K562 (cell line): Measurements from ENCODE around the gene ARID3A. TPM values are rescaled to one million over a fixed set of nuclear protein-coding genes. Genes with fewer than 3 reads are reported as not detected.

Experiments
- BCOR ChIP-seq: fragments of 450-650 bp; IDR thresholded peaks from 2 replicates; pipeline ENCODE4 v1.6.1; 2016
- BDP1 ChIP-seq: IDR thresholded peaks from 3 replicates; pipeline ENCODE4 v1.6.1; 2011; ENCODE audit not compliant: insufficient read length, insufficient read depth
- CREB1 ChIP-seq, 2 experiments: sonication (generic) in 1 of 2; formaldehyde crosslinking in 1 of 2; IDR thresholded peaks; 2 replicates each; pipeline versions ENCODE4 v1.6.1 to v1.8.0; 2012 to 2022; ENCODE audit warnings: inconsistent platforms in 1 of 2, mild to moderate bottlenecking in 1 of 2, missing genetic modification reagents in 1 of 2, moderate library complexity in 1 of 2
- CREBBP ChIP-seq: IDR thresholded peaks from one replicate; pipeline ENCODE4 v1.6.1; 2012; ENCODE audit warnings: low read depth, mild to moderate bottlenecking, control low read depth, inconsistent platforms, low read length
- E2F6 ChIP-seq, 2 experiments: IDR thresholded peaks; 2 replicates each; pipeline ENCODE4 v1.6.1; 2011; ENCODE audit warnings: borderline replicate concordance in 1 of 2, control low read depth in 1 of 2, low read depth in 1 of 2, low read length in 1 of 2, mild to moderate bottlenecking in 1 of 2, mixed read lengths in 1 of 2, moderate library complexity in 1 of 2; ENCODE audit not compliant: insufficient read depth in 1 of 2, insufficient read length in 1 of 2, poor library complexity in 1 of 2, severe bottlenecking in 1 of 2; ENCODE audit errors: extremely low read depth in 1 of 2
- FUS ChIP-seq: fragments of 200-400 bp; formaldehyde crosslinking; optimal IDR thresholded peaks from 2 replicates; pipeline ENCODE3; 2017; ENCODE audit warnings: low read depth, low read length
- GTF2A2 ChIP-seq: IDR thresholded peaks from 2 replicates; pipeline ENCODE4 v1.6.1; 2016; ENCODE audit warnings: mild to moderate bottlenecking, missing genetic modification characterization, missing compliant biosample characterization
- MAX ChIP-seq: sonication (generic); formaldehyde crosslinking; IDR thresholded peaks from 2 replicates; pipeline ENCODE4 v1.9.0; 2022; ENCODE audit warnings: mild to moderate bottlenecking, missing genetic modification reagents
- MCM5 ChIP-seq: fragments of 450-650 bp; IDR thresholded peaks from 2 replicates; pipeline ENCODE4 v1.6.1; 2016; ENCODE audit warnings: low read depth
- NEUROD1 ChIP-seq: fragments of 150-350 bp; IDR thresholded peaks from 2 replicates; pipeline ENCODE4 v1.6.1; 2014; ENCODE audit warnings: borderline replicate concordance, low read length, low read depth; ENCODE audit not compliant: partially characterized antibody
- RHOXF2B ChIP-seq: fragments of 250-450 bp; sonication (Bioruptor Pico); conservative IDR thresholded peaks from 2 replicates; pipeline ENCODE4 v1.5.1; 2021
- TAF7 ChIP-seq: fragments of 450-650 bp; IDR thresholded peaks from 2 replicates; pipeline ENCODE4 v1.6.1; 2016; ENCODE audit warnings: missing genetic modification characterization, missing compliant biosample characterization
- TFAP4 ChIP-seq: sonication (generic); formaldehyde crosslinking; IDR thresholded peaks from 2 replicates; pipeline ENCODE4 v1.8.0; 2022; ENCODE audit warnings: missing genetic modification reagents, mild to moderate bottlenecking, moderate library complexity, borderline replicate concordance
- TFE3 ChIP-seq: fragments of 450-650 bp; formaldehyde crosslinking; IDR thresholded peaks from 2 replicates; pipeline ENCODE4 v1.4.0; 2020; ENCODE audit warnings: mild to moderate bottlenecking, mixed read lengths
- UBTF ChIP-seq, 2 experiments: IDR thresholded peaks; 2 replicates each; pipeline ENCODE4 v1.6.1; 2012; ENCODE audit warnings: improper control_type of control experiment in 2 of 2, low read depth in 2 of 2, low read length in 2 of 2, borderline replicate concordance in 1 of 2
- XRCC4 ChIP-seq: IDR thresholded peaks from one replicate; pipeline ENCODE4 v1.6.1; 2011; ENCODE audit not compliant: insufficient read depth, insufficient read length; ENCODE audit errors: extremely low read depth
- ZNF133 ChIP-seq: fragments of 250-450 bp; sonication (Bioruptor Pico); IDR thresholded peaks from 2 replicates; pipeline ENCODE4 v1.4.0; 2020; ENCODE audit warnings: mild to moderate bottlenecking
- ZNF24 ChIP-seq: fragments of 450-650 bp; IDR thresholded peaks from 2 replicates; pipeline ENCODE4 v1.6.1; 2016
- ZNF311 ChIP-seq: fragments of 250-450 bp; sonication (Bioruptor Pico); IDR thresholded peaks from 2 replicates; pipeline ENCODE4 v1.4.0; 2020; ENCODE audit warnings: mild to moderate bottlenecking, moderate library complexity
- ZNF41 ChIP-seq: fragments of 250-450 bp; sonication (Bioruptor Pico); conservative IDR thresholded peaks from 2 replicates; pipeline ENCODE4 v1.4.0; 2020; ENCODE audit warnings: mild to moderate bottlenecking
- polyA plus RNA-seq, 8 experiments: library from polyadenylated mRNA; depleted of rRNA in 4 of 8; stranded (reverse) in 5 of 8; unstranded in 3 of 8; fragments of >200 nt; fragmentation: Nextera tagmentation in 2 of 8; fragmentation: Illumina TruSeq in 1 of 8; extraction: Ambion mirVana in 2 of 8; extraction: Trizol in 1 of 8; gene quantifications; 2 replicates each; pipeline versions ENCODE4 v1.2.1 to v1.2.3, GENCODE V29; 2011 to 2014; ENCODE audit warnings: inconsistent platforms in 1 of 8, missing spikeins in 1 of 8
- total RNA-seq, 7 experiments: library from RNA; depleted of rRNA in 6 of 7; stranded (reverse); fragments of >200 nt in 6 of 7; fragmentation: Illumina TruSeq in 2 of 7; extraction: Trizol in 2 of 7; gene quantifications; 2 replicates each; pipeline versions ENCODE4 v1.2.1 to v1.2.3, GENCODE V29; 2011 to 2021; ENCODE audit warnings: low replicate concordance in 1 of 7

Gene ARID3A
- total and polyA plus RNA-seq, 9 of the 15 experiments (the other 6 are each of a cell fraction or from before 2014, with no cell fraction given): 1.4 to 118 (median 31.2) TPM

- no peak for TF ChIP-seq ZNF311 (CRISPR knock-in tag)
- no peak for TF ChIP-seq TFE3 (CRISPR knock-in tag)
- TF ChIP-seq BCOR: peak; percentile 50; the same call in 1 of the 2 replicates
- TF ChIP-seq FUS: no peak
- no peak for TF ChIP-seq XRCC4
- TF ChIP-seq CREBBP: no peak
- no peak for TF ChIP-seq BDP1
- peak in 1 of 2 experiments; percentile 5 for TF ChIP-seq E2F6 (IDR thresholded peaks at IDR 0.05; ENCODE audit: borderline replicate concordance in 1 of 2, extremely low read depth in 1 of 2, insufficient read depth in 1 of 2, insufficient read length in 1 of 2, low read depth in 1 of 2, low read length in 1 of 2, poor library complexity in 1 of 2, severe bottlenecking in 1 of 2)
- no peak for TF ChIP-seq ZNF24
- no peak for TF ChIP-seq MCM5
- TF ChIP-seq CREB1 (IDR thresholded peaks at IDR 0.05): no peak
- no peak for TF ChIP-seq CREB1 (CRISPR knock-in tag; IDR thresholded peaks at IDR 0.05)
- peak; percentile 37; the same call in 1 of the 2 replicates for TF ChIP-seq MAX (CRISPR knock-in tag)
- no peak for TF ChIP-seq TAF7 (tag)
- no peak for TF ChIP-seq UBTF (IDR thresholded peaks at IDR 0.05; ENCODE audit: borderline replicate concordance in 1 of 2, low read depth in 2 of 2, low read length in 2 of 2)
- no peak for TF ChIP-seq ZNF133
- no peak for TF ChIP-seq GTF2A2 (tag)
- no peak for TF ChIP-seq TFAP4 (CRISPR knock-in tag)
- no peak for TF ChIP-seq RHOXF2B (CRISPR knock-in tag)
- TF ChIP-seq NEUROD1: no peak
- no peak for TF ChIP-seq ZNF41 (CRISPR knock-in tag)
These were observed 28.4 kb downstream of the ARID3A start (continued) for GRCh38 chr19:954272-954671.
